Neuronal stem cell (in vitro differentiated cells): ENCODE data around the gene TRERF1.

Experiments used
- DNase-seq: peaks from one replicate; pipeline ENCODE4 v3.0.0-alpha.2; 2013; ENCODE audit warnings: low spot score
- H2AFZ ChIP-seq: one replicate; pipeline ENCODE4 v1.6.1; 2013; ENCODE audit warnings: mild to moderate bottlenecking, low read length, inconsistent platforms
- H2AK5ac ChIP-seq: 2 replicates; pipeline ENCODE4 v1.6.1; 2013; ENCODE audit warnings: low read depth, mild to moderate bottlenecking, inconsistent platforms, low read length, moderate library complexity, mixed read lengths
- H2BK120ac ChIP-seq: 2 replicates; pipeline ENCODE4 v1.6.1; 2013; ENCODE audit warnings: low read depth, mild to moderate bottlenecking, inconsistent platforms, low read length, moderate library complexity, mixed read lengths
- H2BK12ac ChIP-seq: one replicate; pipeline ENCODE4 v1.6.1; 2013; ENCODE audit warnings: low read length, inconsistent platforms
- H2BK15ac ChIP-seq: 2 replicates; pipeline ENCODE4 v1.6.1; 2013; ENCODE audit warnings: mild to moderate bottlenecking, low read length, inconsistent platforms, mixed read lengths
- H2BK5ac ChIP-seq: one replicate; pipeline ENCODE4 v1.6.1; 2013; ENCODE audit warnings: inconsistent platforms, mild to moderate bottlenecking, low read length, moderate library complexity
- H3K14ac ChIP-seq: one replicate; pipeline ENCODE4 v1.6.1; 2013; ENCODE audit warnings: low read length, inconsistent platforms
- H3K18ac ChIP-seq: 2 replicates; pipeline ENCODE4 v1.6.1; 2013; ENCODE audit warnings: low read length, inconsistent platforms
- H3K23ac ChIP-seq: 2 replicates; pipeline ENCODE4 v1.6.1; 2013; ENCODE audit warnings: low read depth, mild to moderate bottlenecking, mixed read lengths, low read length, inconsistent platforms; ENCODE audit not compliant: poor library complexity
- H3K27ac ChIP-seq: replicated peaks from 3 replicates; pipeline ENCODE4 v1.5.1; 2013; ENCODE audit warnings: low read length, inconsistent platforms
- H3K27me3 ChIP-seq, 3 experiments: 2 replicates each; pipeline ENCODE4 v1.6.1; 2013; ENCODE audit warnings: low read length in 3 of 3, mild to moderate bottlenecking in 2 of 3, inconsistent platforms in 1 of 3, low read depth in 1 of 3, mixed read lengths in 1 of 3, moderate library complexity in 1 of 3; ENCODE audit not compliant: control insufficient read depth in 3 of 3, insufficient read depth in 3 of 3
- H3K36me3 ChIP-seq, 2 donors: replicated peaks in 1 of 2; 2 replicates each; pipeline ENCODE4 v1.6.1; 2013; ENCODE audit warnings: low read length in 2 of 2; ENCODE audit not compliant: control insufficient read depth in 2 of 2, insufficient read depth in 2 of 2
- H3K4ac ChIP-seq: 2 replicates; pipeline ENCODE4 v1.6.1; 2013; ENCODE audit warnings: inconsistent platforms, mild to moderate bottlenecking, low read length, moderate library complexity
- H3K4me1 ChIP-seq, 2 donors: 1 replicate in 1 of 2; 2 replicates in 1 of 2; pipeline ENCODE4 v1.6.1; 2013; ENCODE audit warnings: low read length in 2 of 2, low read depth in 1 of 2; ENCODE audit not compliant: control insufficient read depth in 2 of 2, insufficient read depth in 1 of 2
- H3K4me2 ChIP-seq: one replicate; pipeline ENCODE4 v1.6.1; 2013; ENCODE audit warnings: mild to moderate bottlenecking, low read length, inconsistent platforms; ENCODE audit not compliant: insufficient read depth, poor library complexity, severe bottlenecking
- H3K4me3 ChIP-seq, 2 donors: 2 replicates each; pipeline ENCODE4 v1.5.1; 2013; ENCODE audit warnings: low read length in 2 of 2, mild to moderate bottlenecking in 2 of 2, inconsistent platforms in 1 of 2, moderate library complexity in 1 of 2
- H3K79me1 ChIP-seq: one replicate; pipeline ENCODE4 v1.6.1; 2013; ENCODE audit warnings: low read depth, mild to moderate bottlenecking, inconsistent platforms, low read length, moderate library complexity
- H3K9ac ChIP-seq: one replicate; pipeline ENCODE4 v1.6.1; 2013; ENCODE audit warnings: mild to moderate bottlenecking, low read depth, low read length, inconsistent platforms; ENCODE audit not compliant: poor library complexity
- H3K9me3 ChIP-seq, 2 donors: replicated peaks in 1 of 2; 2 replicates each; pipeline versions ENCODE3 to v1.6.1; 2013; ENCODE audit warnings: low read length in 2 of 2, mild to moderate bottlenecking in 2 of 2, inconsistent platforms in 1 of 2, low read depth in 1 of 2, mixed read lengths in 1 of 2, moderate library complexity in 1 of 2; ENCODE audit not compliant: control insufficient read depth in 2 of 2, insufficient read depth in 1 of 2
- H4K8ac ChIP-seq: one replicate; pipeline ENCODE4 v1.6.1; 2013; ENCODE audit warnings: low read depth, mild to moderate bottlenecking, inconsistent platforms, low read length, moderate library complexity
- H4K91ac ChIP-seq: one replicate; pipeline ENCODE4 v1.6.1; 2013; ENCODE audit warnings: low read length, low read depth, mild to moderate bottlenecking, inconsistent platforms; ENCODE audit not compliant: poor library complexity
- WGBS, 2 donors: extraction: QIAGEN DNeasy Blood & Tissue Kit; methylation state at CpG; one replicate each; pipeline ENCODE4 v1.1.7; 2013; ENCODE audit warnings: missing lambda C conversion rate in 2 of 2, mixed read lengths in 1 of 2; ENCODE audit not compliant: insufficient read length in 2 of 2, insufficient replicate concordance in 1 of 2; ENCODE audit errors: extremely low coverage in 2 of 2; 5-methylcytosine and 5-hydroxymethylcytosine counted together

The TRERF1 gene

DNA sequence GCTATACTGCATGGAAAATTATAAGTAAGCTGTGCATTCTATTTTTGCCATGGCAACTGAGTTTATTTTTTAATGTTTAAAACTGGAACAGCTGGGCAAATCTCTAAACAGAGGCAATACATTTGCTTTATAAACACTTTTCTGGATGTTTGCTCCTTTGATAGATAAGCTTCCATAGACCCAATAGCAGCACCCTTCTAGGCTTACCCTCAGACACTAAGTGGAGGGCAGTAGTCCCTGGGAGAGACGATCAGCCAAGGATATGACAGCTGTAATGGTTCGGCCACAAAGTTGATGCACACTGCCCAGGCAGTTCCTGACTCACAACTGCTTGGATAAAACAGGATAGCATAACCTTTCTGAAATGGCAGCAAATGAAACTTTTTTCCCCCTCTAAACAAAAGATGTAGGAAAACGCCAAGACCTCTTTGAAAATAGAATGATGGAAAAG, 225.5 kb downstream of the TRERF1 start:
- H3K4me3 ChIP-seq = no peak overlapping the region
- peaks cover 14 to 43% of the 10 kb centered on the region in 2 donors for H3K36me3 ChIP-seq
- H3K18ac ChIP-seq = no peak overlapping the region
- no peak overlapping the region for H4K8ac ChIP-seq
- DNase-seq = no peak
- no peak overlapping the region for H2BK5ac ChIP-seq
- no peak overlapping the region for H3K9ac ChIP-seq
- no peak overlapping the region for H3K27ac ChIP-seq
- H4K91ac ChIP-seq = no peak overlapping the region
- no peaks in the 10 kb centered on the region for H3K27me3 ChIP-seq
- no peak overlapping the region for H3K14ac ChIP-seq
- no peak overlapping the region for H2BK12ac ChIP-seq
- H3K4me1 ChIP-seq = no peaks in the 10 kb centered on the region
- H2BK120ac ChIP-seq = no peak overlapping the region
- no peaks in the 10 kb centered on the region for H3K9me3 ChIP-seq
- H3K4ac ChIP-seq = no peak overlapping the region
- no peak overlapping the region for H3K4me2 ChIP-seq
- no peak overlapping the region for H2AK5ac ChIP-seq
- WGBS, 2 donors = no CpG with 5 or more reads among the region's 3 CpGs
- H2BK15ac ChIP-seq = no peak overlapping the region
- no peaks in the 10 kb centered on the region for H3K79me1 ChIP-seq
- H3K23ac ChIP-seq = no peak overlapping the region
- H2AFZ ChIP-seq = no peak overlapping the region

DNA sequence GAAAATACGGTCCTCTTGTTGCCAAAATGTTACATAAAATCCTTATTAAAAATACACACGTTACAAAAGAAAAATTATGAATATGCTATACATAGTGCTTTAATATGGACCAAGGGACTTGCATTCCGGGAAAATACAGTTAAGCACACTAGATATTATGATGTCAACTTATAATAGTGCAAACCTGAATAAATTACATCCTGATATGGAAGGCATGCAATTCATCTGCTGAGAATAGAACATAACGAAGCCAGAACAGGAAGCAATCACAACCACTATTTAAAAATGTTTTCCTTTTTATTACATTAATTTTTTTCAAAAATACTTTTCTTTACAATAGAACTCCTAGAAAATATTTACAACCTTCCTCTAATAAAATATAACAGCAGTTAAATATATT, 226.3 kb downstream of the TRERF1 start:
- DNase-seq = no peak
- Histone ChIP-seq H3K14ac (no peak overlapping the region), H2AK5ac (no peak overlapping the region), H2AFZ (no peak overlapping the region), H3K4me2 (no peak overlapping the region), H3K27ac (no peak overlapping the region), H4K8ac (no peak overlapping the region), H3K36me3 (peaks cover 12 to 36% of the 10 kb centered on the region in 2 donors), H2BK5ac (no peak overlapping the region), H3K18ac (no peak overlapping the region), H4K91ac (no peak overlapping the region), H2BK12ac (no peak overlapping the region), H3K4me3 (no peak overlapping the region), H3K4ac (no peak overlapping the region), H3K27me3 (no peaks in the 10 kb centered on the region), H3K4me1 (no peaks in the 10 kb centered on the region), H2BK120ac (no peak overlapping the region), H3K9me3 (no peaks in the 10 kb centered on the region), H3K23ac (no peak overlapping the region), H3K9ac (no peak overlapping the region), H2BK15ac (no peak overlapping the region), H3K79me1 (no peaks in the 10 kb centered on the region)
- no CpG with 5 or more reads among the region's 4 CpGs for WGBS, 2 donors

DNA sequence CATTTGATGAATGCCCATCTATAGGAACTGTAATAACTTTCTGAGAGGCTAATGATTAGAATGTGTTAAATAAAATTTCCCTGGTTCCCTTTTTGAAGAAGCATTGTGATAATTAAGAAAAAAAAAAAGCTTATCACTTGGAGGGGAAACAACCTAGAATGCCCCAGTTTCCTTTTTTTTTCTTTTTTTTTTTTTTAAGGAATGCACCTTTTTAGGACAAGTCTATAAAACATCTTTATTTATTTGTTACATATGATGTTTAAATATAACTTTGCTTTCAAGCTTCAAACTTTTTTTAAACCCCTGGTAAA, 226.7 kb downstream of the TRERF1 start:
- no peak for DNase-seq
- Histone ChIP-seq H3K4me2 (no peak overlapping the region), H2BK5ac (no peak overlapping the region), H3K27me3 (no peaks in the 10 kb centered on the region), H3K9me3 (no peaks in the 10 kb centered on the region), H3K4me1 (no peaks in the 10 kb centered on the region), H3K27ac (no peak overlapping the region), H3K79me1 (no peaks in the 10 kb centered on the region), H3K23ac (no peak overlapping the region), H4K8ac (no peak overlapping the region), H3K4me3 (no peak overlapping the region), H3K4ac (no peak overlapping the region), H2BK15ac (no peak overlapping the region), H3K14ac (no peak overlapping the region), H3K36me3 (peaks cover 12 to 34% of the 10 kb centered on the region in 2 donors), H2BK120ac (no peak overlapping the region), H4K91ac (no peak overlapping the region), H3K9ac (no peak overlapping the region), H2BK12ac (no peak overlapping the region), H2AK5ac (no peak overlapping the region), H3K18ac (no peak overlapping the region), H2AFZ (no peak overlapping the region)

DNA sequence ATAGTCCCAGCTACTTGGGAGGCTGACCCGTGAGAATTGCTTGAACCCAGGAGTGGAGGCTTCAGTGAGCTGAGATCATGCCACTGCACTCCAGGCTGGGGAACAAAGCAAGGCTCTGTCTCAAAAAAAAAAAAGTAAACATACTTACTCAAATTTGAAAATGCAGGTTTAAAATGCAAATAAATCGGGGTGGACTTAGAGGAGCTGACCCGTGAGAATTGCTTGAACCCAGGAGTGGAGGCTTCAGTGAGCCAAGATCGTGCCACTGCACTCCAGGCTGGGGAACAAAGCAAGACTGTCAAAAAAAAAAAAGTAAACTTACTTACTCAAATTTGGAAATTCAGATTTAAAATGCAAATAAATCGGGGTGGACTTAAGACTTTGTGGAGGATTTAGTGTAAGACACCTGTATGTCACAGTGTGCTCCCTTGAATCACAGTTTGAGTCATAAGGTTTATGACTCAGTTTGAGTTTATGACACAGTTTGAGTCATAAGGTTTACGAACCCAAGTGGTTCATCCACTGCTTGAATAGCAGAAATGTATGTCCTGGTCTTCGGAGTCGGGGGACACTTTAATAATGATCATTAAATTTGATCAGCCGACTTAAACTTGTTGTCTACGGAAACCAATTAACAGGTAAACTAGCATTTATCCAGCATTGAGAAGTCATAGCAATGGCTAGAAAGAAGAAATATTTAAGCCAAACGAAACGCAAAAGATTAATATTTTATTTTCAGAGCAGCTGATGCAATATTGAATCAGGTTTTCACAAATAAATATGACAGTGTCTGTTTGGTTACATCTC, 227.3 kb downstream of the TRERF1 start:
- H4K8ac ChIP-seq = no peak overlapping the region
- H3K23ac ChIP-seq = no peak overlapping the region
- H3K18ac ChIP-seq = no peak overlapping the region
- no peak overlapping the region for H2BK15ac ChIP-seq
- no CpG with 5 or more reads among the region's 12 CpGs for WGBS, 2 donors
- no peaks in the 10 kb centered on the region for H3K27me3 ChIP-seq
- H3K4ac ChIP-seq = no peak overlapping the region
- H2BK12ac ChIP-seq = no peak overlapping the region
- H3K4me2 ChIP-seq = no peak overlapping the region
- H4K91ac ChIP-seq = no peak overlapping the region
- no peak overlapping the region for H3K9ac ChIP-seq
- no peak overlapping the region for H3K27ac ChIP-seq
- DNase-seq = no peak
- no peak overlapping the region for H2BK120ac ChIP-seq
- H3K9me3 ChIP-seq = no peaks in the 10 kb centered on the region
- H2BK5ac ChIP-seq = no peak overlapping the region
- peaks cover 12 to 29% of the 10 kb centered on the region in 2 donors for H3K36me3 ChIP-seq
- no peak overlapping the region for H3K14ac ChIP-seq
- H3K79me1 ChIP-seq = no peaks in the 10 kb centered on the region
- no peak overlapping the region for H3K4me3 ChIP-seq
- no peak overlapping the region for H2AFZ ChIP-seq
- no peak overlapping the region for H2AK5ac ChIP-seq
- no peaks in the 10 kb centered on the region for H3K4me1 ChIP-seq
